ELF-1 (cell line): ENCODE results near the gene LVRN.
"Not testable (repeated sequence)": the region's sequence is repeated elsewhere in the genome, so short reads cannot be mapped to it uniquely, and the experiment has no call there.

Source experiments
- DNase-seq: peaks from one replicate; pipeline ENCODE4 v3.0.0-alpha.2; 2016; ENCODE audit warnings: low read depth, low spot score

The LVRN gene, protein sequence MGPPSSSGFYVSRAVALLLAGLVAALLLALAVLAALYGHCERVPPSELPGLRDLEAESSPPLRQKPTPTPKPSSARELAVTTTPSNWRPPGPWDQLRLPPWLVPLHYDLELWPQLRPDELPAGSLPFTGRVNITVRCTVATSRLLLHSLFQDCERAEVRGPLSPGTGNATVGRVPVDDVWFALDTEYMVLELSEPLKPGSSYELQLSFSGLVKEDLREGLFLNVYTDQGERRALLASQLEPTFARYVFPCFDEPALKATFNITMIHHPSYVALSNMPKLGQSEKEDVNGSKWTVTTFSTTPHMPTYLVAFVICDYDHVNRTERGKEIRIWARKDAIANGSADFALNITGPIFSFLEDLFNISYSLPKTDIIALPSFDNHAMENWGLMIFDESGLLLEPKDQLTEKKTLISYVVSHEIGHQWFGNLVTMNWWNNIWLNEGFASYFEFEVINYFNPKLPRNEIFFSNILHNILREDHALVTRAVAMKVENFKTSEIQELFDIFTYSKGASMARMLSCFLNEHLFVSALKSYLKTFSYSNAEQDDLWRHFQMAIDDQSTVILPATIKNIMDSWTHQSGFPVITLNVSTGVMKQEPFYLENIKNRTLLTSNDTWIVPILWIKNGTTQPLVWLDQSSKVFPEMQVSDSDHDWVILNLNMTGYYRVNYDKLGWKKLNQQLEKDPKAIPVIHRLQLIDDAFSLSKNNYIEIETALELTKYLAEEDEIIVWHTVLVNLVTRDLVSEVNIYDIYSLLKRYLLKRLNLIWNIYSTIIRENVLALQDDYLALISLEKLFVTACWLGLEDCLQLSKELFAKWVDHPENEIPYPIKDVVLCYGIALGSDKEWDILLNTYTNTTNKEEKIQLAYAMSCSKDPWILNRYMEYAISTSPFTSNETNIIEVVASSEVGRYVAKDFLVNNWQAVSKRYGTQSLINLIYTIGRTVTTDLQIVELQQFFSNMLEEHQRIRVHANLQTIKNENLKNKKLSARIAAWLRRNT

GRCh38 chr5:115962239-115962564 is at the start of gene LVRN:
Gene LVRN, plus strand, starts transcription at chr5:115962475. Its CDS starts 143 bp downstream, at chr5:115962618.
- DNase-seq: no peak

GRCh38 chr5:115913623-115914400 is 48.5 kb upstream of the LVRN start:
- not testable (repeated sequence) for DNase-seq

- DNase-seq: no peak
These were observed 42.0 kb upstream of the LVRN start for GRCh38 chr5:115920171-115920725.

DNA sequence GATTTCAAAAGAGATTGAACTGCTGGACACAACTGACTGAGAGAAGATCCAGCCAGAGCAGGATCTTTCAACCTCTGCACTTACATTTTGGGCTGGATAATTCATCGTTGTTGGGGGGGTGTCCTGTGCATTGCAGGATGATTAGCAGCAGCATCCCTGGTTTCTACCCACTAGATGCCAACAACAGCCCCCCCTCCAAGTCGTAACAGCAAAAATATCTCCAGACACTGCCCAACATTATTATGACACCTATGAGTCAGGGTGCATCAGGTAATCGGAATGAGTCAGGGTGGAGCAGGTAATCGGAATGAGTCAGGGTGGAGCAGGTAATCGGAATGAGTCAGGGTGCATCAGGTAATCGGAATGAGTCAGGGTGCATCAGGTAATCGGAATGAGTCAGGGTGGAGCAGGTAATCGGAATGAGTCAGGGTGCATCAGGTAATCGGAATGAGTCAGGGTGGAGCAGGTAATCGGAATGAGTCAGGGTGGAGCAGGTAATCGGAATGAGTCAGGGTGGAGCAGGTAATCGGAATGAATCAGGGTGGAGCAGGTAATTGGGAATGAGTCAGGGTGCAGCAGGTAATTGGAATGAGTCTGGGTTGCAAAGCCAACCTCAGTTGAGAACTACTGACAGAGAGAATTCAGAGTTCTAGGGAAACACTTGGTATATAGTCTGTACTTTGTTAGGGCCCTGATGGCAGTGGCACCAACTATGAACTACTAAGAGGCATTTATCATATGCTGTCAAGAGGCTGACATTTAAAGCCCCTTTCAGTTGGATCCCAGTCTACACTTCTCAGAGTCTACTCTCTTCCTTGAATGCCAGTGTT is 33.5 kb upstream of the LVRN start:
- not testable (repeated sequence) for DNase-seq

GRCh38 chr5:115930171-115930570 is 32.1 kb upstream of the LVRN start:
- DNase-seq: peak; percentile 29

DNA sequence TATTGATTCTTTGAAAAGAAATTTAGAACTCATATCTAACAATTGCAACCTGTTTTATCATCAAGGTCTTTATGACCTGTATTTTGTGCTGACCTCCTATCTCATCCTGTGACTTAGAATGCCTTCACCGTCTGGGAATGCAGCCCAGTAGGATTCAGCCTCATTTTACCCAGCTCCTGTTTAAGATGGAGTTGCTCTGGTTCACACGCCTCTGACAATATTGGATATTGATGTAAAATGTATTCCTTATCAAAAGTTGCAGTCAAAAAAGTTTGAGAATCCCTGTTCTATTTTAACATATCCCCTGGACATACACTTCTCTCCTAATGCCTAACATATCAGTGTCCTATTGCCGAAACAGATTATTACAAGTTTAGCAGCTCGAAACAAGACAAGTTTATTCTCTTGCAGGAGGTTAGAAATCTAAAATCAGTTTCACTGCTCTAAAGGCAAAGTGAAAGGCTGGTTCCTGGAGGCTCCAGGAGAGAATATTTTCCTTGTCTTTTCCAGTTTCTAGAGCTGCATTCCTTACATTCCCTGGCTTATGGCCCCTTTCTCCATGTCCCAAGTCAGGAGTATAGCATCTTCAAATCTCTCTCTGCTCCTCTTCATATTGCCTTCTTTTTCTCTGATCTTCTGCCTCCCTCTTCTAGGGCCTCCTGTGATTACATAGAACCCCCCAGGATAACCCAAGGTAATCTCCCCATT is 31.5 kb upstream of the LVRN start:
- no peak for DNase-seq

DNA sequence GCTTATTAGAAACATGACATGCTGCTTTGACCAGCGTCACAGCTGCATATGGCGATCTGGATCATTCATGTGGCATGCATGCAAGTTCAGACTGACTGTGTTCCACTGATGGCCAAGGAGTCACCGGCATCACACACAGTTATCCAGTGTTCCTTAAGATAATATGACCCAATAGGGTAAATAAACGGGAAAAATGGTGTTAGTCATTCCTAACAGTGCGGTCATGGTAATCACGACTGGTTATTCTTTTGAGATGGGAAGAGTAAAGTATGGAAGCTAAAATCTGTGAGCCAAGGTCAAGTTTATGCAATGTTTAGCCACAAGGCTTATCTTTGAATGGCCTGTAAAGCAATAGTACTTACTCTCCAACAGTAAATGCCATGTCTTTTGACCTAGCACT is 29.3 kb upstream of the LVRN start:
- no peak for DNase-seq

GRCh38 chr5:115934388-115934974 is 27.8 kb upstream of the LVRN start:
- DNase-seq: no peak

GRCh38 chr5:115936031-115936430 is 26.2 kb upstream of the LVRN start:
- DNase-seq: no peak

- DNase-seq: no peak
These were observed 23.2 kb upstream of the LVRN start for GRCh38 chr5:115939059-115939458.

DNA sequence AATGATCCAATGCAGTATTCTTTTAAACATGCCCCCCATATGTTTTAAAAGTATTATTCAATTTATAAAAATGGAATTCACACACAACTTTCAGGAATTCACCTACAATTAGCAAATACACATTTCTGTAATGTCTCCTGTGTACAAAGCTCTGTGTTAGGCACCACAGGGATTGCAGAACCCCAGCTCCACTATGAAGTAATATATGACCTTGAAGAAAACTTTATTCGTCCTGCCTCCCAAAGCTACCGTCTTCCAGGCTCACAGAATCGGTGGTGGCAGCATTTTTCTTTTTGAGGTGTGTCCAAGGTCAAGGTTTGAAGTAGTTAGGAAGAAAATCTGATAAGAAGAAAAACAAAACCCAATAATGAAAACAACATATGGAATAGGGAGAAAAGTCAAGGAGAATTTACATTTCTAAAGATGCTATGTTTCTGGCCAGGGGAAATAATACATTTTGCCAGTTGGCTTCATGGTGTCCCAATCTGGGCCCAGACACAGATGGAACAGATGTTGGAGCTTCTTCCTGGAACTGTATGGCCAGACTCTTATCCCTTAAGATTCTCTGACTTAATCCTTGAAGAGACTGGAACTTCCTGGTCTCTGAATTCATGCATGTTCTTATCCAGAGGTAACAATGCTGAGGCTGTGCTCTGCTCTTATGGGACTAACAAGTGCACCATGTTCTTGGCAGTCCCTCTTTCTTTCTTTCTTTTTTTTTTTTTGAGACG is 22.0 kb upstream of the LVRN start:
- no peak for DNase-seq

GRCh38 chr5:115941051-115941675 is 21.1 kb upstream of the LVRN start:
- no peak for DNase-seq

- DNase-seq: no peak
These were observed 17.8 kb upstream of the LVRN start for GRCh38 chr5:115944501-115944900.

DNA sequence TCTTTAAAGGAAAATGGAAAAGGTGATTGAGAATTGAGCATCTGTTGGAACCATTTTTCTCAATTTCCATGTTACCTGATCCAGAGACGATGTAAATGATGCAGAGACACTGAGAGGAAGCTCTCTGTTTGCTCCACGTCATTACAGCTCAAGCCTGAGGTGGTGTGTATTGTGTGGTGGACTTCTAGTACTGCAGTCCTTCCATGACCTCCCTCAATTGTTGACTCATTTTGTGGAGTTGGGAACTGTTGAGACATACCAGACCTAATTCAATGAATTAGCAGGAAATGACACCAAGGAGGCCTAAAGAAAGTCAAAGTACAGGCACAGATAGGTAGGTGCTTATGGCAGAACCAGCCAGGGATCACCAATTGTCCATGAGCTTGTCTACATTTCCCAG is 15.6 kb upstream of the LVRN start:
- no peak for DNase-seq

DNA sequence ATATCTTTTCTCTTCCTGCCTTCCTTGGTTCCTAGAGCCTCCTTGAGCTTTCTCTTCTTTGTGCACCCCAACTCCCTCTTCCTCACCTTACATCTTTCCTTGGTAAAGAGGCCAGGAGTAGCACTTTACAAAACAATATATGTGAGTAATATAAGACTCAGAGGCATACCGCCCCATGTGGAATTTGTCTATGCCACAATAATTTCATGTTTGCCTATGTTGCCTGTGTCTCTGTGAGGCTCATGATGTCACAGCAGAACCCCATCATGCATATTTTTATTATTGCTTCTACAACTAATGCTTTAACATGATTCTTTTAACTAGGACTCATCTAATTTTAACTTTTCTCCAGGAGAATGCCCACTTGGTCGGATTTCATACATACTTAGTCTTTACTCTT is 15.0 kb upstream of the LVRN start:
- no peak for DNase-seq

DNA sequence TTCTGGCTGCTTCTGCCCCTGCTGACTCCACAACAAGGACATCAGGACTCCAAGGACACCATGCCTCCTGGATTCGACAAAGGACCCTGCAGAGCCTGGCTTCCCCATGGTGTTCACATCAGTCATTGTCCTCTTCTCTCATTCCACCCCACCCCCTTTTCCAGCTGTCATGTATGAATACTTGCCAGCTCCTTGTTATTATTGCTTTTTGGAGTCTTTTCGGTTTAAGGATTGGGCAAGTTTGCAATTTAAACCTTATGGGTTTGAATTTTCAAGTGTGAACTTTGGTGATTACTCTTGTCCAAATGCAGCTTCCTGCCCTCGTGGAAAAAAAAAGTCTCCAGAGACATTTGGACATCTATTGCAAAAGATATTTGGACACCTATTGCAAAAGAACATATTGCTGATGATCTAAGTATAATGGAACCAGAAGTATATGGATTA is 14.2 kb upstream of the LVRN start:
- no peak for DNase-seq

DNA sequence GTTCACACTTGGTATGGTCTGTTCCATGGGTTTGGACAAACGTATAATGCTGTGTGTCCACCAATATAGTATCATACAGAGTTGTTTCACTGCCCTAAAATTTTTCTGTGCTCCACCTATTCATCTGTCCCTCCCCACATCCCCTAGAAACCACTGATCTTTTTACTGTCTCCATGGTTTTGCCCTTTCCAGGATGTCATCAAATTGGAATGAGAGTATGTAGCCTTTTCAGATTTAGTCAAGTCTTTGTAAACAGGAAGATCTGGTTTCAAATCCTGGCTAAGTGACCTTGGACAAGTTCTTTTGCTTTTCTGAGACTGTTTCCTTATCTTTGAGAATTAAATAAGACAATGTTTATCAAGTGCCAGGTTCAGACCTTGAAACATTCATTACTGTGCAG is 13.2 kb upstream of the LVRN start:
- no peak for DNase-seq

GRCh38 chr5:115952588-115952987 is 9.7 kb upstream of the LVRN start:
- no peak for DNase-seq
